ENCODE measurements around the gene P3H2.

DNA sequence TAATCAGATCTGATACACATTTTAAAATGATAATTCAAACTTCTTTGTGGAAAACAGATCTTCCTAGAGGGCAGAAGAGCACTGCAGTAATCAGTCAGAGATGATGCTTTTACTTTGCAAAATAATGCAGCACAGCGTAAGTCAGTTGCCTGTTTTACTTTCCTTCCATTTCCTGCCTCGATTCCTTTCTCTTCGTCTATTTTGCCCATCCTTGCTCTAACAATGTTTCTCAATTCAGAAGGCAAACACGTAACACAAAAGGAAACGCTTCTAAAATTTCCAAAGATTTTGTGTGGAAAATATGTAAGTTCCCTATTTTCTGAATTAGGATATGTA is 119.9 kb downstream of the P3H2 start:
- TF ChIP-seq, protein P1, sequence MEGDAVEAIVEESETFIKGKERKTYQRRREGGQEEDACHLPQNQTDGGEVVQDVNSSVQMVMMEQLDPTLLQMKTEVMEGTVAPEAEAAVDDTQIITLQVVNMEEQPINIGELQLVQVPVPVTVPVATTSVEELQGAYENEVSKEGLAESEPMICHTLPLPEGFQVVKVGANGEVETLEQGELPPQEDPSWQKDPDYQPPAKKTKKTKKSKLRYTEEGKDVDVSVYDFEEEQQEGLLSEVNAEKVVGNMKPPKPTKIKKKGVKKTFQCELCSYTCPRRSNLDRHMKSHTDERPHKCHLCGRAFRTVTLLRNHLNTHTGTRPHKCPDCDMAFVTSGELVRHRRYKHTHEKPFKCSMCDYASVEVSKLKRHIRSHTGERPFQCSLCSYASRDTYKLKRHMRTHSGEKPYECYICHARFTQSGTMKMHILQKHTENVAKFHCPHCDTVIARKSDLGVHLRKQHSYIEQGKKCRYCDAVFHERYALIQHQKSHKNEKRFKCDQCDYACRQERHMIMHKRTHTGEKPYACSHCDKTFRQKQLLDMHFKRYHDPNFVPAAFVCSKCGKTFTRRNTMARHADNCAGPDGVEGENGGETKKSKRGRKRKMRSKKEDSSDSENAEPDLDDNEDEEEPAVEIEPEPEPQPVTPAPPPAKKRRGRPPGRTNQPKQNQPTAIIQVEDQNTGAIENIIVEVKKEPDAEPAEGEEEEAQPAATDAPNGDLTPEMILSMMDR (IDR thresholded peaks at IDR 0.05): no peak
- TF ChIP-seq ZFX (IDR thresholded peaks at IDR 0.05; ENCODE audit: borderline replicate concordance): no peak

Data from 22Rv1 (cell line).